Mesothelial cell of epicardium (in vitro differentiated cells): ENCODE results near the gene TMEM247. TPM values are rescaled to one million over a fixed set of nuclear protein-coding genes. Genes with fewer than 3 reads are reported as not detected.

ENCODE experiments used
- DNase-seq, 2 experiments: peaks; one replicate each; pipeline ENCODE4 v3.0.0; 2021; ENCODE audit warnings: low spot score in 2 of 2; ENCODE audit not compliant: unreplicated experiment in 2 of 2
- H3K27ac Mint-ChIP-seq: 2 replicates; pipeline ENCODE4 v1.8.0; 2021; ENCODE audit warnings: mixed read lengths
- H3K27me3 Mint-ChIP-seq: 2 replicates; pipeline ENCODE4 v1.8.0; 2021; ENCODE audit warnings: low read depth, mixed read lengths
- H3K36me3 Mint-ChIP-seq: 2 replicates; pipeline ENCODE4 v1.8.0; 2021; ENCODE audit warnings: mixed read lengths
- H3K4me1 Mint-ChIP-seq: 2 replicates; pipeline ENCODE4 v1.8.0; 2021; ENCODE audit warnings: mixed read lengths
- H3K4me3 Mint-ChIP-seq: 2 replicates; pipeline ENCODE4 v1.8.0; 2021; ENCODE audit warnings: mild to moderate bottlenecking, moderate library complexity, mixed read lengths
- H3K9me3 Mint-ChIP-seq: 2 replicates; pipeline ENCODE4 v1.8.0; 2021; ENCODE audit warnings: mixed read lengths
- total RNA-seq: library from RNA; stranded (reverse); gene quantifications from 3 replicates; pipeline ENCODE4 v1.2.1, GENCODE V29; 2021
- TF ChIP-seq, protein P1 (sequence below): fragments of 200-600 bp; sonication (generic); IDR thresholded peaks from one replicate; pipeline ENCODE4 v1.5.0; 2021; ENCODE audit warnings: antibody characterized with exemption; ENCODE audit not compliant: unreplicated experiment

Gene TMEM247
- total RNA-seq, 1 donor from 2014 or later = not detected

DNA sequence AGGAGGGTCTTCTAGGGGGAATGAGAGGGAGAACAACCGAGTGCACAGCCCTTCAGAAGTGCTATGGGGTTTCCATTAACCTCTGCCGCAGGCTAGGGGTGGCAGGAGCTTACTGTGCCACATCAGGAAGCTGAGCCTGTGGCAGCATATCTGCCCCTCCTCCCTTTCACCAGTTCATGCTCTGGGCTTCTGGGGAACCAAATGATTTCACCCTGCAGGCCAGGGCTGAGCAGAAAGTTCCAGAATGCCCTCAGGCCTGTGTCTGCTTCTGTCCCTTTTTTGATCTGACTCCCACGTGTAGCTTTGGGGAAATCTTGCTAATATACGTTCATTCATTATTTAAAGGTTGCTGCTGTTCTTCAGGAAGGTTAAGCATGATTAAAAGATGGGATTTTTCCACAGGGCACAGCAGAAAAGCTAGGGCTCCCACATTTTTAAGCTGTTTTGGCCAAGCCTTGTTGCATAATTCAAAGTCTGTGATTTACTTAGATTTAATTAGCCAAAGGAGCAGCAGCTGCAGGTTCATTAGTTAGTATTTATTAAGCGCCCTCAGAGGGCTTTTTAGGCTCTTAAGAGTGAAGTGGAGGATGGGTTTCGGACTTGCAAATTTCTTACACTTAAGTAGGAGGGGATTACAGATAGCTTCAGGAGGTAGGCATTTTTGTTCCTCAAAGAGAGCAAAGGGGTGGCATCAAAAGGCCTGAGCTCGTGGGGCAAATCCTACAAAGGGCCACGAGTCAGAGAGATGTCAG, 10.2 kb downstream of the TMEM247 start:
- H3K9me3 Mint-ChIP-seq = no peaks in the 10 kb centered on the region
- peaks cover 30% of the 10 kb centered on the region for H3K4me1 Mint-ChIP-seq
- H3K4me3 Mint-ChIP-seq = no peak overlapping the region
- no peaks in the 10 kb centered on the region for H3K36me3 Mint-ChIP-seq
- DNase-seq = no peak
- no peaks in the 10 kb centered on the region for H3K27me3 Mint-ChIP-seq
- TF ChIP-seq, protein P1, sequence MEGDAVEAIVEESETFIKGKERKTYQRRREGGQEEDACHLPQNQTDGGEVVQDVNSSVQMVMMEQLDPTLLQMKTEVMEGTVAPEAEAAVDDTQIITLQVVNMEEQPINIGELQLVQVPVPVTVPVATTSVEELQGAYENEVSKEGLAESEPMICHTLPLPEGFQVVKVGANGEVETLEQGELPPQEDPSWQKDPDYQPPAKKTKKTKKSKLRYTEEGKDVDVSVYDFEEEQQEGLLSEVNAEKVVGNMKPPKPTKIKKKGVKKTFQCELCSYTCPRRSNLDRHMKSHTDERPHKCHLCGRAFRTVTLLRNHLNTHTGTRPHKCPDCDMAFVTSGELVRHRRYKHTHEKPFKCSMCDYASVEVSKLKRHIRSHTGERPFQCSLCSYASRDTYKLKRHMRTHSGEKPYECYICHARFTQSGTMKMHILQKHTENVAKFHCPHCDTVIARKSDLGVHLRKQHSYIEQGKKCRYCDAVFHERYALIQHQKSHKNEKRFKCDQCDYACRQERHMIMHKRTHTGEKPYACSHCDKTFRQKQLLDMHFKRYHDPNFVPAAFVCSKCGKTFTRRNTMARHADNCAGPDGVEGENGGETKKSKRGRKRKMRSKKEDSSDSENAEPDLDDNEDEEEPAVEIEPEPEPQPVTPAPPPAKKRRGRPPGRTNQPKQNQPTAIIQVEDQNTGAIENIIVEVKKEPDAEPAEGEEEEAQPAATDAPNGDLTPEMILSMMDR = no peak
- peak overlapping the region; percentile 41 for H3K27ac Mint-ChIP-seq

DNA sequence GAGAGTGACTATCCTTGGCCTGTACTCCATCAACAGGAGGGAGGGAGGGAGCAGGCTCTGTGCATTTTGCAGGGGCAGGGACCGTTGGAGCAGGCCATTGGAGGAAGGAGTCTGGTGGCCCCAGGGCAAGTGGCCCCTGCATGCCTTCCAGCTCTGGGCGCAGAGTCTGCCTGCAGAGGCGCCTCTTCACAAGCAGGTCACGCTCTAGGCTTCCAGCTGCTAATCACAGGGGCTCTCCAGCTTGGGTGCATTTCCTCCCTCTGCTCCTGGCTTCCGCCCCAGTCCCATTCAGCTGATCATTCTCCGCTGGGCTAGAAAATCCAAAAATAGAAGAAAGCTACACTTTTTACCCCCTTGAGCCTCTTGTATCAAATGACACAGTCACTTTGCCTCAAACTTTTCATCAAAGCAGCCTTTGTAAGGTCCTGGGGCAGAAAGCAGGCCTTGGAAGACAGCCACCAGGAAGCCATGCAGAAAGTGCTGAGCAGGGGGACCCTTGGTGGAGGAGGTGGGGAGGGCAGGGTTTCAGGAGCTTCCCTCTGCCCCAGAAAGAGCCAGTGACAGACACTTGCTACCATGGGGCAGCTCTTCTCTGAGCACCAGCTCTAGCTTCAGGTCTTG, 11.3 kb downstream of the TMEM247 start:
- H3K4me3 Mint-ChIP-seq = no peak overlapping the region

DNA sequence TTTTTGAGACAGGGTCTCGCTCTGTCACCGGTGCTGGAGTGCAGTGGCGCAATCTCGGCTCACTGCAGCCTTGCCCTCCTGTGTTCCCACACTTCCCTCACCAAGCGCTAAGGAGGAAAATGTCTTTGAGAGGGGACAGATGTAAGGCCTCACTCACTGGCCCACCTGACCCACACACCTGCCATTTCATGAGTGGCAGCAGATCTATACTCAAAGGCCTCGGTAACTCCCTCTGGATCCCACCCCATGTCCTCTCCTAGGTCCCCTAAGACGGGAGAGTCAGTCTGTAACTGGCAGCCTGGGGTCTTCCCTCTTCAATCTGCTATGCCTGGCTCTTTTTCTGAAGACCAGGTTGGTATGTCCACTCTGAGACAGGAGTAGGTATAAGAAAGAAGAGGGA, 12.9 kb downstream of the TMEM247 start:
- Mint-ChIP-seq H3K36me3 (no peaks in the 10 kb centered on the region), H3K27ac (no peak overlapping the region), H3K4me3 (no peak overlapping the region), H3K27me3 (peaks cover 2% of the 10 kb centered on the region), H3K9me3 (no peaks in the 10 kb centered on the region), H3K4me1 (peaks cover 30% of the 10 kb centered on the region)
- DNase-seq = peak in 1 of 2 experiments; percentile 25
- TF ChIP-seq, protein P1 = no peak

More for the DNA sequence above, 11.3 kb downstream of the TMEM247 start:
- Mint-ChIP-seq H3K27me3 (no peaks in the 10 kb centered on the region), H3K4me1 (peaks cover 30% of the 10 kb centered on the region), H3K27ac (peak overlapping the region; percentile 8), H3K9me3 (no peaks in the 10 kb centered on the region), H3K36me3 (no peaks in the 10 kb centered on the region)
- TF ChIP-seq, protein P1 = no peak
- no peak for DNase-seq

DNA sequence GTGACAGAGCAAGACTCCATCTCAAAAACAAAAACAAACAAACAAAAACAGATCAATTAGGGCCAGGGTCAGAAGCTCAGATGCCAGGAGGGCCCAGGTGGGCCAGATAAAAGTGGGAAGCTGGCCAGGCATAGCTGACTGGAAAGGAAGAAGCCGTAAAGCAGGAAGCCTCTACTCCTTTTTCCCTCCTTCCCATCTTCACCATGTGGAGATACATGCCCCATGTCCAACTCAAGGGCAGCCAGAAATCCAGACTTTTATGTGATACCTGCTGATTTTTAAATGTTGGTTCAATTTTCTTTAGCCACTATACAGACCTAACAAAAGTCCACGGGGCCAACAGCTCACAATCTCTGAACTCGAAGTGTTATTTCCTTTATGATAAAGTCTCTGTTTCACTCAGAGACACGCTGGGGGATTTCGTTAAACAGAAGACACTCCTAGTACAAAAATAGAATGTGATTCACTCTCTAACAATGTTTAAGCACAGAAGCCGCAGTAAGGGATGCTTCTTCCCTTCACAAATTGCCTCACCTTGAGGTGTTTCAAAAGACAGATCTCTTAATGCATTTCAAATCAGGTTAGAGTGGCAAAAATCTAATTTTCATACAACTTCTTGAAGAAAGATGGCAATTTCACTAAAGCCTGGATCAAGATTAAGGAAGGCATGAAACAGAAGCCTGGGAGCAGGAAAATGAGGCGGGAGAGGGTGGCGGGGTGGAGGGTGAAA, 14.0 kb downstream of the TMEM247 start:
- H3K27ac Mint-ChIP-seq = no peak overlapping the region
- no peak for DNase-seq
- peaks cover 28% of the 10 kb centered on the region for H3K4me1 Mint-ChIP-seq
- H3K27me3 Mint-ChIP-seq = peaks cover 14% of the 10 kb centered on the region
- TF ChIP-seq, protein P1 = no peak
- H3K4me3 Mint-ChIP-seq = no peak overlapping the region
- no peaks in the 10 kb centered on the region for H3K9me3 Mint-ChIP-seq
- H3K36me3 Mint-ChIP-seq = no peaks in the 10 kb centered on the region

- H3K4me1 Mint-ChIP-seq = peaks cover 29% of the 10 kb centered on the region
- DNase-seq = no peak
- TF ChIP-seq, protein P1 = no peak
- no peaks in the 10 kb centered on the region for H3K36me3 Mint-ChIP-seq
- H3K9me3 Mint-ChIP-seq = no peaks in the 10 kb centered on the region
- peaks cover 19% of the 10 kb centered on the region for H3K27me3 Mint-ChIP-seq
- no peak overlapping the region for H3K4me3 Mint-ChIP-seq
- H3K27ac Mint-ChIP-seq = no peak overlapping the region
These were observed 14.5 kb downstream of the TMEM247 start for GRCh38 chr2:46493971-46494250.
